ENCODE data around the gene PCBP3. TPM values are rescaled to one million over a fixed set of nuclear protein-coding genes. Genes with fewer than 3 reads are reported as not detected.
A peak's percentile ranks its signal among the peaks of the same experiment; 100 is the strongest.

Gene PCBP3
- total RNA-seq, 8 experiments from 2014 or later: 2.5 to 20.9 (median 10.0) TPM

GRCh38 chr21:45934085-45934484 lies 290.6 kb downstream of the PCBP3 start:
- Histone ChIP-seq H3K4me1 (replicated peaks in 1 of 2) (peaks cover 7 to 9% of the 10 kb centered on the region in 2 donors), H3K27ac (no peak overlapping the region), H3K4me3 (no peak overlapping the region)
- peak in 4 of 8 experiments; percentile 29 to 71 (median 48) for ATAC-seq (replicated peaks in 6 of 8)
- in situ Hi-C loops (cut with MboI; ENCODE audit: low pct_unique_long_range_greater_than_20kb in 2 of 9, low sequenced_read_pairs in 9 of 9, unreplicated experiment in 9 of 9): no loop called here
- WGBS, 10 experiments: 0 to 40% (median 34%) methylated on average over 1 to 2 of the region's 6 CpGs; no CpG with 5 or more reads in 6 of the 10 experiments

GRCh38 chr21:45934554-45934953 lies 291.0 kb downstream of the PCBP3 start:
- no CpG with 5 or more reads among the region's 3 CpGs for WGBS, 10 experiments
- Histone ChIP-seq H3K27ac (no peak overlapping the region), H3K4me1 (replicated peaks in 1 of 2) (peaks cover 7 to 9% of the 10 kb centered on the region in 2 donors), H3K4me3 (no peak overlapping the region)
- in situ Hi-C loops (cut with MboI; ENCODE audit: low pct_unique_long_range_greater_than_20kb in 2 of 9, low sequenced_read_pairs in 9 of 9, unreplicated experiment in 9 of 9): no loop called here
- ATAC-seq (replicated peaks in 6 of 8): peak in 3 of 8 experiments; percentile 28 to 74 (median 64)

DNA sequence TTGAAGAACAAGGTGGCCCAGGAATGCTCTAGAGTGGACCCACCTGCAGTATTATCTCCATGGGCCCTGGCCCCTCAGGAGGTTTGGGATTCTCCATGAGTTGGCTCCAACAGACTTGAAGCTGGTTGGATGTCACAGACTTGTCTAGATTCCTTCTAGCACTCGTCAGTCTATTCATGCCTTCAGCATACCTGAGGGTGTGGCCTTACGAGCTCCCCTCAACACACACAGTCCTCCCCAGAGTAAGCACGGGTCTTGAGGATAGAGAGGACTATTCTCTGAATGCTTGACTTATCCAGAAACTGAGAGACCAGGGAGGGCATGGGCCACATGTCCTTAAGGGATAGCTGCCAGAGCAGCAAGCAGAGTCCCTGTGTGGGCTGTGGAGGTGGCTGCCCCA lies 292.1 kb downstream of the PCBP3 start:
- no peak for ATAC-seq (replicated peaks in 6 of 8)
- in situ Hi-C loops (cut with MboI; ENCODE audit: low pct_unique_long_range_greater_than_20kb in 2 of 9, low sequenced_read_pairs in 9 of 9, unreplicated experiment in 9 of 9): no loop called here
- Histone ChIP-seq H3K4me3 (no peak overlapping the region), H3K27ac (no peak overlapping the region), H3K4me1 (replicated peaks in 1 of 2) (peaks cover 7 to 9% of the 10 kb centered on the region in 2 donors)
- 86% methylated on average over 1 of the region's 3 CpGs; no CpG with 5 or more reads in 9 of the 10 experiments for WGBS, 10 experiments

DNA sequence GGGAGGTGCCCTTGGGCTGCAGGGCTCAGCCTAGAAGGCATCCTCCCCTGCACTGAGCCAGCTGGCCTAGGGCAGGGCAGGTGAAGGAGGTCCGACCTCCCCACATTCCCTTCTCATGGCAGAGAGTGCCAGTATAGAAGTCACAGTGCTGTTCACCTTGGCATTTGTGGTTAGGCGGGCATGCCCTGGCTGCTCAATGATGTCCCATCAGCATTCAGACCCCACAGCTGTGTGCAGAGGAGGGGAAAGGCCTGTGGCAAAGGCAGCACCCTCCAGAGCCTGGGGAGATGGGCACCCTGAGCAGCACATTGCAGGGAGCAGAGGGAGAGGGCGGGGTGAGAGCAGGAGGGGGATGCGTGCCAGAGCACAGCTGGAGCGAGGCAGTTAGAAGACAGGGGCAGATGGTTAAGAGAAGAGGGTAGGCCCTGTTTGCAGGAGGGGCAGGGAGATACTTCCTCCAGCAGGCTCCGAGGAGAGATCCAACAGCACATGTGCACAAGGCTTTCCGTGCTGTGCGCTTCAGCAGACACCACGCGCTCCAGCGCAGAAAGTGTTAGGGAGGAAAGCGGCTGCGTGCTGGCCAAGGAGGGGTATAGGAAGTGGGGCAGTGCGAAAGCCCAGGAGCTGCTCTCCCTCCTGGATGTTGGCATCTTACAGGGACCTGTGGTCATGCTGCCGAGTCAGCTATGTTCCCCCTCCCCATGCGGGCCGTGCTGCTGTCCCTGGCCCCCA lies 294.4 kb downstream of the PCBP3 start:
- WGBS, 10 experiments: 48 to 90% (median 79%) methylated on average over 1 to 8 of the region's 17 CpGs; no CpG with 5 or more reads in 4 of the 10 experiments
- peaks cover 13 to 25% of the 10 kb centered on the region in 2 donors for H3K4me1 ChIP-seq (replicated peaks in 1 of 2)
- peak in 1 of 8 experiments; percentile 59 for ATAC-seq (replicated peaks in 6 of 8)
- no peak overlapping the region for H3K4me3 ChIP-seq
- no peak overlapping the region for H3K27ac ChIP-seq
- in situ Hi-C loops (cut with MboI; ENCODE audit: low pct_unique_long_range_greater_than_20kb in 2 of 9, low sequenced_read_pairs in 9 of 9, unreplicated experiment in 9 of 9): no loop called here

GRCh38 chr21:45938453-45938755 lies 294.9 kb downstream of the PCBP3 start:
- in situ Hi-C loops (cut with MboI; ENCODE audit: low pct_unique_long_range_greater_than_20kb in 2 of 9, low sequenced_read_pairs in 9 of 9, unreplicated experiment in 9 of 9): no loop called here
- no peak for ATAC-seq (replicated peaks in 6 of 8)
- peaks cover 13 to 25% of the 10 kb centered on the region in 2 donors for H3K4me1 ChIP-seq (replicated peaks in 1 of 2)
- no peak overlapping the region for H3K4me3 ChIP-seq
- WGBS, 10 experiments: no CpG with 5 or more reads among the region's 1 CpG
- no peak overlapping the region for H3K27ac ChIP-seq

- in situ Hi-C loops (cut with MboI; ENCODE audit: low pct_unique_long_range_greater_than_20kb in 2 of 9, low sequenced_read_pairs in 9 of 9, unreplicated experiment in 9 of 9): no loop called here
- no peak for ATAC-seq (replicated peaks in 6 of 8)
- H3K4me1 ChIP-seq (replicated peaks in 1 of 2): peaks cover 13 to 22% of the 10 kb centered on the region in 2 donors
- no peak overlapping the region for H3K27ac ChIP-seq
- 20 to 100% (median 85%) methylated on average over 1 to 8 of the region's 17 CpGs; no CpG with 5 or more reads in 5 of the 10 experiments for WGBS, 10 experiments
- no peak overlapping the region for H3K4me3 ChIP-seq
These were observed 295.4 kb downstream of the PCBP3 start for GRCh38 chr21:45938811-45939520.

DNA sequence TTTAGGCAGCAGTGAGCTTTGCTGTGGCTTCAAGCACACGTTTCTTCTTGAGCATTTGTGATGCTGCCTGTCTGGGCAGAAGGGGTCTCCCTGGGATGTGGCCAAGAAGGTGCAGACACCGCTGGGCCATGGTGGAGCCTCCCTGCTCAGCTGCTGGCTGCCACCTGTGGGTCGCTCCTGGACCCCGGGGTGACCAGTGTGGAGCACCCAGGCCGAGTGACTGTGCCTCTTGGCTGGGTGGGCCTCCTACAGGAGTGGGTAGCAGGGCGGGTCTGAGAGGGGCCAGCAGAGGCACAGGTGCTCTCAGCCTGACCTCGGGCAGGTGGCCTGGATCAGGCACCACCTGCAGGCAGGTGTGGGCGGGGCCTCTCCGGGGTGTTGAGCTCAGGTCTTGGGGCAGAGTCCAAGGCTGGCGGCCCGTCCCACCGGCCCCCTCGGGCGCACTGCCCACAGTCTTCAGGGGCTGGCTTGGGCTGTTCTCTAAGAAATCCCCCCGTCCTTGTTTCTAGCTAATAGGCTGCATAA lies 296.1 kb downstream of the PCBP3 start:
- no peak overlapping the region for H3K27ac ChIP-seq
- ATAC-seq (replicated peaks in 6 of 8): no peak
- H3K4me1 ChIP-seq (replicated peaks in 1 of 2): peaks cover 8 to 17% of the 10 kb centered on the region in 2 donors
- WGBS, 10 experiments: 60 to 100% (median 80%) methylated on average over 1 to 6 of the region's 15 CpGs; no CpG with 5 or more reads in 5 of the 10 experiments
- in situ Hi-C loops (cut with MboI; ENCODE audit: low pct_unique_long_range_greater_than_20kb in 2 of 9, low sequenced_read_pairs in 9 of 9, unreplicated experiment in 9 of 9): no loop called here
- H3K4me3 ChIP-seq: no peak overlapping the region

DNA sequence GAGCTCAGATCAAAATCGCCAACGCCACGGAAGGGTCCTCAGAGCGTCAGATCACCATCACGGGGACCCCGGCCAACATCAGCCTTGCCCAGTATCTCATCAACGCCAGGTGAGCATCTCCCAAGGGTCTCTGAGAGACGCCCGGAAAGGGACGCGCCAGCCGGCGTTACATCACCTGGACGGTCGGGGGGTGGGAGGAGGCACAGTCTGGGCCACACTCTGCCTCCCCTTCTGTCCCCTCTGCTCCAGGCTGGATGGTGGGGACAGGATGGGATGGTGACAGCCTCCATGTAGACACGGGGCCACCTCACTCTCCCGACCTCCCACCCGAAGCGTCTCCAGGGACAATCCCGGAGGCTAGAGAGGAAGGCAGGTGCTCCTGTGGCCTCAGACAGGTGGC lies 296.6 kb downstream of the PCBP3 start:
- Histone ChIP-seq H3K27ac (no peak overlapping the region), H3K4me1 (replicated peaks in 1 of 2) (peaks cover 6 to 16% of the 10 kb centered on the region in 2 donors), H3K4me3 (no peak overlapping the region)
- 59 to 100% (median 80%) methylated on average over 1 to 9 of the region's 20 CpGs; no CpG with 5 or more reads in 5 of the 10 experiments for WGBS, 10 experiments
- no peak for ATAC-seq (replicated peaks in 6 of 8)
- in situ Hi-C loops (cut with MboI; ENCODE audit: low pct_unique_long_range_greater_than_20kb in 2 of 9, low sequenced_read_pairs in 9 of 9, unreplicated experiment in 9 of 9): no loop called here

- in situ Hi-C loops (cut with MboI; ENCODE audit: low pct_unique_long_range_greater_than_20kb in 2 of 9, low sequenced_read_pairs in 9 of 9, unreplicated experiment in 9 of 9): no loop called here
- WGBS, 10 experiments: 100% methylated on average over 1 of the region's 23 CpGs; no CpG with 5 or more reads in 9 of the 10 experiments
- Histone ChIP-seq H3K27ac (peak overlapping the region in 1 of 2 donors; percentile 76), H3K4me3 (no peak overlapping the region), H3K4me1 (replicated peaks in 1 of 2) (peaks cover 6 to 16% of the 10 kb centered on the region in 2 donors)
- peak in 1 of 8 experiments; percentile 4 for ATAC-seq (replicated peaks in 6 of 8)
These were observed 297.3 kb downstream of the PCBP3 start for GRCh38 chr21:45940621-45941337.

DNA sequence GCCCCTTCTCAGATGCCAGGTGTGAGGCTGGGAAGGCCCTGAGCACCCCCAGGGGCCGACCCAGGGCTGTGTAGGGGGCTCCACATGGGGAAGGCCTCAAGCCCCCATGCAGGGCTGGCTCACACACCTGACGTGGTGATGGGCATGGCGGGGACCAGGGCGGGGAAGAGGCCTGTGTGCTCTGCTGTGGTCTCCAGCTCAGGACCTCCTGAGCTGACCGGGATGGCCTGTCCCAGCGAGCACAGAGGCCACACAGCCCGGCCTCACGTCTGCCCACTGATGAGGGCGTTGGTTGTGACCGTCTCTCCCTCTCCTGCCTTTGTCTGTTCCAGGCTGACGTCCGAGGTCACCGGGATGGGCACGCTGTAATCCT lies 297.8 kb downstream of the PCBP3 start:
- ATAC-seq (replicated peaks in 6 of 8): peak in 5 of 8 experiments; percentile 35 to 47 (median 38)
- WGBS, 10 experiments: 80 to 90% (median 83%) methylated on average over 2 to 4 of the region's 14 CpGs; no CpG with 5 or more reads in 7 of the 10 experiments
- peak overlapping the region in 1 of 2 donors; percentile 76 for H3K27ac ChIP-seq

GRCh38 chr21:45941717-45942546 lies 298.4 kb downstream of the PCBP3 start:
- 20 to 83% (median 55%) methylated on average over 1 to 15 of the region's 32 CpGs; no CpG with 5 or more reads in 3 of the 10 experiments for WGBS, 10 experiments
- in situ Hi-C loops (cut with MboI; ENCODE audit: low pct_unique_long_range_greater_than_20kb in 2 of 9, low sequenced_read_pairs in 9 of 9, unreplicated experiment in 9 of 9): no loop called here
- peak in 5 of 8 experiments; percentile 31 to 82 (median 71) for ATAC-seq (replicated peaks in 6 of 8)
- H3K4me3 ChIP-seq: no peak overlapping the region
- peaks cover 6 to 16% of the 10 kb centered on the region in 2 donors for H3K4me1 ChIP-seq (replicated peaks in 1 of 2)
- peak overlapping the region in 1 of 2 donors; percentile 76 for H3K27ac ChIP-seq

More for the DNA sequence above, 297.8 kb downstream of the PCBP3 start:
- no peak overlapping the region for H3K4me3 ChIP-seq
- H3K4me1 ChIP-seq (replicated peaks in 1 of 2): peaks cover 6 to 16% of the 10 kb centered on the region in 2 donors
- in situ Hi-C loops (cut with MboI; ENCODE audit: low pct_unique_long_range_greater_than_20kb in 2 of 9, low sequenced_read_pairs in 9 of 9, unreplicated experiment in 9 of 9): no loop called here

All from motor neuron (in vitro differentiated cells).